Hepatocyte (in vitro differentiated cells): ENCODE measurements around the gene FLII. TPM values are rescaled to one million over a fixed set of nuclear protein-coding genes. Genes with fewer than 3 reads are reported as not detected.

ENCODE experiments used
- DNase-seq: peaks from one replicate; pipeline ENCODE4 v3.0.0-alpha.2; 2016; ENCODE audit warnings: low spot score
- H2AFZ ChIP-seq: fragments of 200-600 bp; sonication (generic); 2 replicates; pipeline ENCODE4 v1.6.0; 2016; ENCODE audit warnings: antibody characterized with exemption, mild to moderate bottlenecking
- H3K27ac ChIP-seq: fragments of 200-600 bp; sonication (generic); 2 replicates; pipeline ENCODE4 v1.5.1; 2016; ENCODE audit warnings: mild to moderate bottlenecking
- H3K27me3 ChIP-seq: fragments of 200-600 bp; sonication (generic); 2 replicates; pipeline ENCODE4 v1.6.1; 2016
- H3K36me3 ChIP-seq: fragments of 200-600 bp; sonication (generic); replicated peaks from 2 replicates; pipeline ENCODE4 v1.5.1; 2016; ENCODE audit warnings: low read depth; ENCODE audit not compliant: insufficient read depth
- H3K4me1 ChIP-seq: fragments of 200-600 bp; sonication (generic); 2 replicates; pipeline ENCODE4 v1.5.1; 2016; ENCODE audit warnings: mild to moderate bottlenecking, moderate library complexity; ENCODE audit not compliant: insufficient read depth
- H3K4me2 ChIP-seq: fragments of 200-600 bp; sonication (generic); 2 replicates; pipeline ENCODE4 v1.6.0; 2016
- H3K4me3 ChIP-seq: fragments of 200-600 bp; sonication (generic); 2 replicates; pipeline ENCODE4 v1.5.1; 2016; ENCODE audit warnings: mild to moderate bottlenecking
- H3K79me2 ChIP-seq: fragments of 200-600 bp; sonication (generic); 2 replicates; pipeline ENCODE4 v1.6.0; 2017; ENCODE audit warnings: mild to moderate bottlenecking
- H3K9me2 ChIP-seq: fragments of 200-600 bp; sonication (generic); replicated peaks from 2 replicates; pipeline ENCODE4 v1.6.0; 2017; ENCODE audit warnings: mild to moderate bottlenecking; ENCODE audit not compliant: insufficient read depth
- H3K9me3 ChIP-seq: fragments of 200-600 bp; sonication (generic); 2 replicates; pipeline ENCODE4 v1.5.1; 2016; ENCODE audit warnings: low read depth, mild to moderate bottlenecking
- H4K20me1 ChIP-seq: fragments of 200-600 bp; sonication (generic); 2 replicates; pipeline ENCODE4 v1.6.0; 2016; ENCODE audit warnings: mild to moderate bottlenecking; ENCODE audit not compliant: insufficient read depth, poor library complexity, severe bottlenecking
- EZH2 ChIP-seq: fragments of 200-600 bp; sonication (generic); IDR thresholded peaks from 2 replicates; pipeline ENCODE4 v1.6.1; 2016; ENCODE audit warnings: antibody characterized with exemption, mild to moderate bottlenecking, borderline replicate concordance
- EZH2phosphoT487 ChIP-seq: fragments of 200-600 bp; sonication (generic); IDR thresholded peaks from one replicate; pipeline ENCODE4 v1.6.1; 2018; ENCODE audit warnings: antibody characterized with exemption, mild to moderate bottlenecking, low read depth, moderate library complexity; ENCODE audit not compliant: unreplicated experiment, severe bottlenecking
- WGBS: methylation state at CpG from one replicate; pipeline ENCODE4 v1.1.6; 2016; ENCODE audit warnings: low lambda C conversion rate; ENCODE audit errors: missing lambda C conversion rate; 5-methylcytosine and 5-hydroxymethylcytosine counted together
- polyA plus RNA-seq: library from polyadenylated mRNA; unstranded; fragments of >200 nt; fragmentation: Nextera tagmentation; extraction: Ambion mirVana; gene quantifications from 2 replicates; pipeline ENCODE4 v1.2.1, GENCODE V29; 2016
- total RNA-seq: library from RNA; depleted of rRNA; stranded (reverse); fragments of >200 nt; gene quantifications from 2 replicates; pipeline ENCODE4 v1.2.3, GENCODE V29; 2014
- TF ChIP-seq, protein P1 (sequence below): fragments of 200-600 bp; sonication (generic); IDR thresholded peaks from 2 replicates; pipeline ENCODE4 v1.5.1; 2016; ENCODE audit warnings: antibody characterized with exemption, mild to moderate bottlenecking; ENCODE audit not compliant: poor library complexity

FLII gene
- total and polyA plus RNA-seq, 2 experiments from 2014 or later: 142 to 188 TPM

DNA sequence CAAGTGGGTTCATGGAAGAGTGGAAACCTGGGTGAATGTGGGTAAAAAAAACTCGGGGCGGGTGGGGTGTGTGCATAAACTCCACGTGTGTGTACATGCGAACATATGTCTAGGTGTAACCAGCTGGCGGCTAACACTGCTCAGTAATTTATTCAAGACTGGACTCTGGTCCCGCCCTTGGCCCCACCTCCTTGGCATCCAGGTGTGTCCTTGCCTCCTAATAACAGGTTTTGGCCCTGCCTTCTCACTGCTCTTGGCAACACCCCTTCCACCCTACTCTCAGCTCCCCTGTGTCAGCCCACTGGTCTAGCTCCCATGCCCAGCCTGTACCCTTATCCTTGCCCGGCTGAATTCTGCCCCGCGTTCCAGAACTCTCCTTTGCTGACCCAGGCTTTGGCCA, 8.3 kb downstream of the FLII start:
- Histone ChIP-seq H2AFZ (no peak overlapping the region), H3K27me3 (no peaks in the 10 kb centered on the region), H3K4me2 (no peak overlapping the region), H3K4me3 (no peak overlapping the region), H3K36me3 (no peaks in the 10 kb centered on the region), H4K20me1 (no peaks in the 10 kb centered on the region), H3K27ac (no peak overlapping the region), H3K4me1 (no peaks in the 10 kb centered on the region), H3K9me2 (no peaks in the 10 kb centered on the region), H3K79me2 (peaks cover 2% of the 10 kb centered on the region), H3K9me3 (no peaks in the 10 kb centered on the region)
- no peak for DNase-seq
- WGBS: 94% methylated on average over 9 of the region's 9 CpGs
- TF ChIP-seq, protein P1, sequence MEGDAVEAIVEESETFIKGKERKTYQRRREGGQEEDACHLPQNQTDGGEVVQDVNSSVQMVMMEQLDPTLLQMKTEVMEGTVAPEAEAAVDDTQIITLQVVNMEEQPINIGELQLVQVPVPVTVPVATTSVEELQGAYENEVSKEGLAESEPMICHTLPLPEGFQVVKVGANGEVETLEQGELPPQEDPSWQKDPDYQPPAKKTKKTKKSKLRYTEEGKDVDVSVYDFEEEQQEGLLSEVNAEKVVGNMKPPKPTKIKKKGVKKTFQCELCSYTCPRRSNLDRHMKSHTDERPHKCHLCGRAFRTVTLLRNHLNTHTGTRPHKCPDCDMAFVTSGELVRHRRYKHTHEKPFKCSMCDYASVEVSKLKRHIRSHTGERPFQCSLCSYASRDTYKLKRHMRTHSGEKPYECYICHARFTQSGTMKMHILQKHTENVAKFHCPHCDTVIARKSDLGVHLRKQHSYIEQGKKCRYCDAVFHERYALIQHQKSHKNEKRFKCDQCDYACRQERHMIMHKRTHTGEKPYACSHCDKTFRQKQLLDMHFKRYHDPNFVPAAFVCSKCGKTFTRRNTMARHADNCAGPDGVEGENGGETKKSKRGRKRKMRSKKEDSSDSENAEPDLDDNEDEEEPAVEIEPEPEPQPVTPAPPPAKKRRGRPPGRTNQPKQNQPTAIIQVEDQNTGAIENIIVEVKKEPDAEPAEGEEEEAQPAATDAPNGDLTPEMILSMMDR: no peak
- TF ChIP-seq EZH2phosphoT487 (no peak), EZH2 (no peak)

DNA sequence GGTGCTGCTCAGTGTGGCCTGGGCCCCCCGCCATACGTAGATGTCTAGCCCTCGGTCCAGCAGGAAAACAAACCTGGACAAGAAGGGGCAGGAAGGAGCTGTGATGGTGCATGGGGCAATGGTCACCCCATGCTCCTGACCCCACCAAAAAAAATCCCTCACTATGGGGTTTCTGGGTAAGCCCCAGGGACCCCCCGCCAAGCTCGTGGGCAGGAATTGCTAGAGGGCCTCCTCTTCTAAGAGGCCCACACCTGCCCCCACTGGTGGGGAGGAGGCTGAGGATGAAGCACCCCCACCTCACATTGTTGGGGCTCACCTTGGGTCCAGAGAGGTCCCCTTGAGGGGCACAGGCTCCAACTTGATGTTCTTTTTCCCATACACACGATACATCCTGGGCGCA, 9.7 kb downstream of the FLII start:
- H3K4me3 ChIP-seq: no peak overlapping the region
- WGBS: 97% methylated on average over 7 of the region's 7 CpGs
- TF ChIP-seq, protein P1: no peak
- TF ChIP-seq EZH2: no peak
- TF ChIP-seq EZH2phosphoT487: no peak
- no peaks in the 10 kb centered on the region for H3K27me3 ChIP-seq
- no peaks in the 10 kb centered on the region for H4K20me1 ChIP-seq
- no peak for DNase-seq
- H3K9me2 ChIP-seq: no peaks in the 10 kb centered on the region
- no peak overlapping the region for H3K4me2 ChIP-seq
- no peak overlapping the region for H2AFZ ChIP-seq
- H3K36me3 ChIP-seq: no peaks in the 10 kb centered on the region
- no peaks in the 10 kb centered on the region for H3K79me2 ChIP-seq
- no peak overlapping the region for H3K27ac ChIP-seq
- H3K9me3 ChIP-seq: no peaks in the 10 kb centered on the region
- H3K4me1 ChIP-seq: no peaks in the 10 kb centered on the region

DNA sequence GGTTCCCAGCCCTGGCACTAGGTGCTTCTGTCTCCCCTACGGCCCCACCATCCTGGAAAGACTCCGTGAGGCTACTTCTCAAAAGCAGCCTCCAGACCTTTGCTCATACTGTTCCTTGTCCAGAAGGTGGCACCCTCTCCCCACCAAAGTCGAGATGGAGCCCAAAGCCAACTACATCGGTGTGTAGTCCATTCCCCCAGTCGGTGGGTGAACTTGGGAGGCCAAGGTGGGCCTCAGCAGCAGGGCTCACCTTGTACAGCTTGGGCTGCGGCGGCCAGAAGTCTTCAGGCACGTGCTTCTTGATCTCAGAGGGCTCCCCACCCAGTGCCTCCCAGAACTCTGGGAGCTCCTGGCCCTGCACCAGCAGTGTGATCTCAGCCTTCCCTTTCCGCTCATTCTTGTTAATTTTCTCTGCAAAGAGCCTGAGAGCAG, 10.2 kb downstream of the FLII start:
- peak; percentile 80 for DNase-seq
- Histone ChIP-seq H2AFZ (no peak overlapping the region), H3K9me3 (no peaks in the 10 kb centered on the region), H3K27ac (no peak overlapping the region), H3K4me2 (no peak overlapping the region), H3K4me3 (no peak overlapping the region), H3K79me2 (no peaks in the 10 kb centered on the region), H4K20me1 (no peaks in the 10 kb centered on the region), H3K36me3 (no peaks in the 10 kb centered on the region), H3K27me3 (no peaks in the 10 kb centered on the region), H3K9me2 (no peaks in the 10 kb centered on the region), H3K4me1 (no peaks in the 10 kb centered on the region)
- TF ChIP-seq, protein P1: peak; percentile 74
- TF ChIP-seq EZH2 (no peak), EZH2phosphoT487 (no peak)
- WGBS: 44% methylated on average over 9 of the region's 9 CpGs

DNA sequence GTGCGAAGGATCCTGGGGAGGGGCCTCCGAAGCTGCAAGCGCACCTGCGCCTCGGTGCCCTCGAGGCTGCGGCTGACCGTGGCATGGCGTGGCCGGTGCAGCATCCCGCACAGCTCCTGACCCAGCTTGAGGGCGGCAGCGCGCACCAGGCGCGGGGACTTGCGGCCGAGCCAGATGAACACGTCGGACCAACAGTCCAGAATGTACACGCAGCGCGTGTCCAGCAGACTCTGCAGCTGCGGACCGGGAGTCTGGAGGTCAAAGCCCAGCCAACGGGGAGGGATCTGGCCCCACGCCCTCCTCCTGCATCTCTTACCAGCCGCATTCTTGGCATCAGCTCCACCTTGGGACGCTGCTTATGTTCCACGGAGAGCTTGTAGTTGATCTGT, 10.9 kb downstream of the FLII start:
- H3K4me2 ChIP-seq: no peak overlapping the region
- WGBS: 96% methylated on average over 28 of the region's 30 CpGs
- no peaks in the 10 kb centered on the region for H3K36me3 ChIP-seq

More for the DNA sequence above, 10.9 kb downstream of the FLII start:
- H3K27me3 ChIP-seq: no peaks in the 10 kb centered on the region
- no peak overlapping the region for H2AFZ ChIP-seq
- H3K9me2 ChIP-seq: no peaks in the 10 kb centered on the region
- H3K4me1 ChIP-seq: no peaks in the 10 kb centered on the region
- no peaks in the 10 kb centered on the region for H4K20me1 ChIP-seq
- no peak overlapping the region for H3K4me3 ChIP-seq
- no peak for DNase-seq
- H3K27ac ChIP-seq: no peak overlapping the region
- H3K9me3 ChIP-seq: no peaks in the 10 kb centered on the region
- no peaks in the 10 kb centered on the region for H3K79me2 ChIP-seq
- TF ChIP-seq EZH2phosphoT487 (no peak), EZH2 (no peak)
- TF ChIP-seq, protein P1: no peak
